Measurements from ENCODE around the gene DPYD.

Gene DPYD

GRCh38 chr1:97135972-97136371 is 784.9 kb downstream of the DPYD start:
- ChIA-PET POLR2A (no interaction called here), CTCF (interaction anchor here (2.5 kb wide), 1 partner anchor 12 kb away, joined by 7 read pairs; no protein-coding TSS in a partner anchor)
- TF ChIP-seq, protein P1, sequence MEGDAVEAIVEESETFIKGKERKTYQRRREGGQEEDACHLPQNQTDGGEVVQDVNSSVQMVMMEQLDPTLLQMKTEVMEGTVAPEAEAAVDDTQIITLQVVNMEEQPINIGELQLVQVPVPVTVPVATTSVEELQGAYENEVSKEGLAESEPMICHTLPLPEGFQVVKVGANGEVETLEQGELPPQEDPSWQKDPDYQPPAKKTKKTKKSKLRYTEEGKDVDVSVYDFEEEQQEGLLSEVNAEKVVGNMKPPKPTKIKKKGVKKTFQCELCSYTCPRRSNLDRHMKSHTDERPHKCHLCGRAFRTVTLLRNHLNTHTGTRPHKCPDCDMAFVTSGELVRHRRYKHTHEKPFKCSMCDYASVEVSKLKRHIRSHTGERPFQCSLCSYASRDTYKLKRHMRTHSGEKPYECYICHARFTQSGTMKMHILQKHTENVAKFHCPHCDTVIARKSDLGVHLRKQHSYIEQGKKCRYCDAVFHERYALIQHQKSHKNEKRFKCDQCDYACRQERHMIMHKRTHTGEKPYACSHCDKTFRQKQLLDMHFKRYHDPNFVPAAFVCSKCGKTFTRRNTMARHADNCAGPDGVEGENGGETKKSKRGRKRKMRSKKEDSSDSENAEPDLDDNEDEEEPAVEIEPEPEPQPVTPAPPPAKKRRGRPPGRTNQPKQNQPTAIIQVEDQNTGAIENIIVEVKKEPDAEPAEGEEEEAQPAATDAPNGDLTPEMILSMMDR (IDR thresholded peaks at IDR 0.05; ENCODE audit: insufficient read depth, low read length, missing control alignments) = no peak
- no peak for DNase-seq (ENCODE audit: low read depth, low spot score)
- H3K4me3 ChIP-seq (ENCODE audit: low read depth, low read length) = no peak overlapping the region

- H3K4me3 ChIP-seq (ENCODE audit: low read depth, low read length) = no peak overlapping the region
- POLR2A ChIA-PET = no interaction called here
- CTCF ChIA-PET = interaction anchor here (2.4 kb wide), 1 partner anchor 10 kb away, joined by 9 read pairs; no protein-coding TSS in a partner anchor
These were observed 792.4 kb downstream of the DPYD start for GRCh38 chr1:97128426-97128825.

GRCh38 chr1:97123717-97124431 is 797.0 kb downstream of the DPYD start:
- ChIA-PET CTCF (no interaction called here), POLR2A (no interaction called here)
- H3K4me3 ChIP-seq (ENCODE audit: low read depth, low read length) = no peak overlapping the region
- no peak for DNase-seq (ENCODE audit: low read depth, low spot score)
- TF ChIP-seq, protein P1 (IDR thresholded peaks at IDR 0.05; ENCODE audit: insufficient read depth, low read length, missing control alignments) = no peak

More at GRCh38 chr1:97128426-97128825, 792.4 kb downstream of the DPYD start:
- TF ChIP-seq, protein P1 (IDR thresholded peaks at IDR 0.05; ENCODE audit: insufficient read depth, low read length, missing control alignments) = no peak
- DNase-seq (ENCODE audit: low read depth, low spot score) = no peak

DNA sequence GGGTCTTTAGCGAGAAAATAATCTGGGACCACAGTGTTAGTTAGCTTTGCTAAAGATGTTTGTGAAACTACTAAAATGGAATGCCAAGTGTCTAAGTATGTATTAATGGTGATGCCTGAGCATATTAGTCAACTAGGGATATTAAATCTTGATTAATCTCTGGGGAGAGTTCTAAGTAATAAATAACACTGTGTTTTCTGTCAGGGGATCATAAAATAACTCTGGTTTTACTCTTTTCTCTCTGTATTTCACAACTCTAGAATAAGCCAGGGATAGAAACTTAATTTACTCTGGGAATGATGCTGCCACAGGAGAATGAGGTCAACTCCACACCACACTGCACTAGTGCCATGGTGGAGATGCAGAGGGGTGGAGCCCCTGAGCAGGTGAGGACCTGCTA is 800.0 kb downstream of the DPYD start:
- no peak overlapping the region for H3K4me3 ChIP-seq (ENCODE audit: low read depth, low read length)
- TF ChIP-seq, protein P1 (IDR thresholded peaks at IDR 0.05; ENCODE audit: insufficient read depth, low read length, missing control alignments) = no peak
- CTCF ChIA-PET = interaction anchor here (2.5 kb wide), 1 partner anchor 18 kb away, joined by 10 read pairs; no protein-coding TSS in a partner anchor
- POLR2A ChIA-PET = no interaction called here
- no peak for DNase-seq (ENCODE audit: low read depth, low spot score)

- CTCF ChIA-PET = interaction anchor here (2.5 kb wide), 1 partner anchor 19 kb away, joined by 10 read pairs; no protein-coding TSS in a partner anchor
- TF ChIP-seq, protein P1 (IDR thresholded peaks at IDR 0.05; ENCODE audit: insufficient read depth, low read length, missing control alignments) = no peak
- DNase-seq (ENCODE audit: low read depth, low spot score) = no peak
- POLR2A ChIA-PET = no interaction called here
- H3K4me3 ChIP-seq (ENCODE audit: low read depth, low read length) = no peak overlapping the region
These were observed 801.3 kb downstream of the DPYD start for GRCh38 chr1:97119260-97120158.

GRCh38 chr1:97114842-97115241 is 806.0 kb downstream of the DPYD start:
- ChIA-PET POLR2A (no interaction called here), CTCF (no interaction called here)
- DNase-seq (ENCODE audit: low read depth, low spot score) = no peak
- no peak overlapping the region for H3K4me3 ChIP-seq (ENCODE audit: low read depth, low read length)
- TF ChIP-seq, protein P1 (IDR thresholded peaks at IDR 0.05; ENCODE audit: insufficient read depth, low read length, missing control alignments) = no peak

All from AG04449 (cell line).